Retinal pigment epithelial cell (primary cell): ENCODE measurements around the gene XXYLT1.

Source experiments
- DNase-seq: peaks from one replicate; pipeline ENCODE4 v3.0.0-alpha.2; 2010; ENCODE audit warnings: low read depth
- H3K4me3 ChIP-seq: 2 replicates; pipeline ENCODE4 v1.5.1; 2011; ENCODE audit warnings: mild to moderate bottlenecking, low read length, control low read depth, moderate library complexity
- TF ChIP-seq, protein P1 (sequence below): conservative IDR thresholded peaks from 2 replicates; pipeline ENCODE4 v1.5.1; 2011; ENCODE audit warnings: low read depth, low read length, control low read depth, inconsistent platforms

XXYLT1 gene

DNA sequence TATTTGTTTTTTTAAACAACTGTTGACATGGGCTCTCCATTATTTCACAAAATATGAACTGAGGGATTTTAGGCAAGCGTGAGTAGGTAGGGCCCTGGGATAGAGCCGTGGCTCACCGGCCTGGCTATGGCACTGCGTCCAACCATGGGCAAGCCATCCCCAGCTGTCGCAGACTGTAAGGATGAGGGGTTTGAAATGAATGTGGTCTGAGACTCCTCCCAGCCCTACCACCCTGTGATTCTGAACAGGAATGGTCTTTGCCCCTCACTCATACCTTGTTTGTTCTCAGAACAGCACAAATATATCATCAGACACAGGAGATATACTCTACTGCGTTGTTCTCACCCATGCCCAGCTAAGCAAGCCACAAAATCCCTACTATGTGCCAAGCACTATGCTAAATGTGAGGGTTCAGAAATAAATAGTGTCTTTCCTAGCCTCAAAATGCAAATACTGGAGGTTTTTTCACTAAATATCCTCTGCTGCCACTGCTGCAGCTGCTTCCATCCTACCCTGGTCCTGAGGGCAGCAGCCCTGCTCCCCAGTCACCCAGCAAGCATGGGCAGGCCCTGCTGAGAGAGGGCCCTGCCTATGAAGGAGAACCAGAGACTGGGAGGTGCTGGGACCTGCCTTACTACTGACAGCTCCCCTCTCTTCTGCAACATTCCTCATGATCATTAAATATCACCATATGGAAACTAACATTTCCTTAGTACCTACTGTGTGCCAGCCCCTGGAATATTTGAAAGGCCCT lies 102.8 kb downstream of the XXYLT1 start:
- no peak overlapping the region for H3K4me3 ChIP-seq
- no peak for DNase-seq
- TF ChIP-seq, protein P1, sequence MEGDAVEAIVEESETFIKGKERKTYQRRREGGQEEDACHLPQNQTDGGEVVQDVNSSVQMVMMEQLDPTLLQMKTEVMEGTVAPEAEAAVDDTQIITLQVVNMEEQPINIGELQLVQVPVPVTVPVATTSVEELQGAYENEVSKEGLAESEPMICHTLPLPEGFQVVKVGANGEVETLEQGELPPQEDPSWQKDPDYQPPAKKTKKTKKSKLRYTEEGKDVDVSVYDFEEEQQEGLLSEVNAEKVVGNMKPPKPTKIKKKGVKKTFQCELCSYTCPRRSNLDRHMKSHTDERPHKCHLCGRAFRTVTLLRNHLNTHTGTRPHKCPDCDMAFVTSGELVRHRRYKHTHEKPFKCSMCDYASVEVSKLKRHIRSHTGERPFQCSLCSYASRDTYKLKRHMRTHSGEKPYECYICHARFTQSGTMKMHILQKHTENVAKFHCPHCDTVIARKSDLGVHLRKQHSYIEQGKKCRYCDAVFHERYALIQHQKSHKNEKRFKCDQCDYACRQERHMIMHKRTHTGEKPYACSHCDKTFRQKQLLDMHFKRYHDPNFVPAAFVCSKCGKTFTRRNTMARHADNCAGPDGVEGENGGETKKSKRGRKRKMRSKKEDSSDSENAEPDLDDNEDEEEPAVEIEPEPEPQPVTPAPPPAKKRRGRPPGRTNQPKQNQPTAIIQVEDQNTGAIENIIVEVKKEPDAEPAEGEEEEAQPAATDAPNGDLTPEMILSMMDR = no peak

DNA sequence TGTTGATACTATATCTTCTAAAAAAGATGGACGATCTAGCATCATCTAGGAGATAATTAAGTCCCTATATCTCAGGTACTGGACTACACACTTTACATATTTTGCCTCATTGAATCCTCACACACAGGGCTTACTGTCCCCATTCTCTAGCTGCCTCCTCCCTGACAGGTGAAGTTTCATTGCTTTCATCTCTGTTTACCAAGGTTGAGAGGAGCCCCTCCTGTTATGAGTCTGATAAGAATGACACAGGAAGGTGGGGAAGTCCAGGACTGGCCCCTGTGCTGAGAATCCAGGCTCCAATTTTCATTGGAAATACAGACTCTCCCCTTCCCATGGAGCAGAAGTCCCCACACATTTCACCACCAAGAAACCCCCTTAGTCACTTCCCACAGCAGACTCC lies 105.2 kb downstream of the XXYLT1 start:
- TF ChIP-seq, protein P1 = no peak
- H3K4me3 ChIP-seq = no peak overlapping the region
- DNase-seq = no peak

DNA sequence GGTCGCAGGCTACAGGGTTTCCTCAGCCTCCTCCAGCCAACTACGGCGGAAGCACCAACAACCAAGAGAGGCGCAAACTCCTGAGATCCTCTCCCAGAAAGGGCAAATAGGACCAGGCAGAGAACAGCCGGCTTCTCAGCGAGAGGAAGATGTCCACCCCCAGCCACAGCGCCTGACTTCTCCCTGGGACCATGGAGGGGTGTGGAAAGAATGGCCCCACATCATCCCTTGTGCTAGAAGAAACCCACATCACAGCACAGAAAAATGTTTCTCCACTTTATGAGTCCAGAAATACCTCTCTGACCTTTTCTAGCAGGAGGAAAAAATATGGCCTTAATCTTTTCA lies 105.7 kb downstream of the XXYLT1 start:
- TF ChIP-seq, protein P1 = no peak
- no peak for DNase-seq
- no peak overlapping the region for H3K4me3 ChIP-seq

DNA sequence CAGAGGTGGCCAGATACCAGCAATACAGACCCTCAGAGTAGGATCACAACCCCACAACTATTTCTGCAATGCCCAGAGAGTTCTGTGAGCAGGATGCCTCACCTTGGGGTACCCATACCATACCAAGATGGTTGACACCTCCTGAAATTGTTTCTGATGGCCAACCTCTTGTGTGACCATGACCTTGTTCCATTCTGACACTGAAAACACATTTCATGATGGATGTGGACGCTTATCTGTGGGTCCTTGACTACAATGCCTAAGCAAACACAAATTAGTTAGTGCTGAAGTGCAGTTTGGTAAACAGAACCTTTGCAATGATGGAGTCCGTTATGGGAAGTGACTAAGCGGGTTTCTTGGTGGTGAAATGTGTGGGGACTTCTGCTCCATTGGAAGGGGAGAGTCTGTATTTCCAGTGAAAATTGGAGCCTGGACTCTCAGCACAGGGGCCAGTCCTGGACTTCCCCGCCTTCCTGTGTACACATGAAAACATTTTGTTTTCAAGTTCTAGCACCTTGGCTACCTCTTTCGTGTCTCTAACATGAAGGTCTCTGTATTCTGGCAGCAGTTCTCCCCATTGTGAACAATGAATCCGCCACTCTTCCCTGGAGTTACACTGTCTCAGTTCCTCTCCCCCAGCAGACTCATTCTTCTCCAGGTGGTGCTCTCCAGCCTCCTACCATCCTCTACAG lies 106.2 kb downstream of the XXYLT1 start:
- no peak for DNase-seq
- TF ChIP-seq, protein P1 = no peak

DNA sequence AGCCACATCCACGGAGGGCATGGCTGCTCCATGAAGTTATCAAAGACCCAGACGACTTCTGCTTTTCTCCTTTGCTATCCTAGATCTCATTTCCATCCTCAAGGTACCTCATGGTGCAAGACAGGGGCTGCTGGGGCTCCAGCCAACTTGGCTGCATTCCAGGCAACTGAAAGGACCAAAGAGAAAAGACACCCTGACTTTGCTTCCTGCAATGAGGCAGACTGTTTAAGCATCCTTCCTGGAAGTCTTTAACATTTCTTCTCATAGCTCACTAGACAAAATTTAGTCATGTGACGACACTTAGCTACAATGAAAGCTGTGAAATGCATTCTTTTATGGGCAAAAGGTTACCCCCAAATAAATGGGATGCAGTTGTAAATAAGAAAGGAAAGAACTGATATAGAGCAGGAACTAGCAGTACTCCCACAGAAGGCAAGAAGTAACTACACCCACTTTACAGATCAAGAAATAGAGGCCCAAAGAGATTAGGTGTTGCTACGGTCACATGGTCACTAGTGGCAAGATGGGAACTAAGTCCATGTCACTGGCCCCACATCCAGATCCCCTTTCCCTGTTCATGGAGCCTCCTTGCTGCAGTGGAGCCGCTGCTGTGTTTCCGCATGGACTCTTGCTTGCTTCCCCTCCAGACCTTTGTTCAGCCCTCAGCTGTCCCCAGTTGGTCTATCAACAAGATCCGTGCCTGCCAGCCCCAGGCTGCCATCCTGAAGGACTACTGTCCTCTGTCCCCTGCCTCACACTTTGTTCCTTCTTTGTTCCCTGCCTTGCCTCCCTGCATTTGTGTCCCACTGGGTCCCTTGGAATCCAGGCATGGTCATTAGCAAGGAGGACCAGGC lies 107.0 kb downstream of the XXYLT1 start:
- no peak overlapping the region for H3K4me3 ChIP-seq
- no peak for DNase-seq
- TF ChIP-seq, protein P1 = no peak

More for the DNA sequence above, 106.2 kb downstream of the XXYLT1 start:
- no peak overlapping the region for H3K4me3 ChIP-seq

DNA sequence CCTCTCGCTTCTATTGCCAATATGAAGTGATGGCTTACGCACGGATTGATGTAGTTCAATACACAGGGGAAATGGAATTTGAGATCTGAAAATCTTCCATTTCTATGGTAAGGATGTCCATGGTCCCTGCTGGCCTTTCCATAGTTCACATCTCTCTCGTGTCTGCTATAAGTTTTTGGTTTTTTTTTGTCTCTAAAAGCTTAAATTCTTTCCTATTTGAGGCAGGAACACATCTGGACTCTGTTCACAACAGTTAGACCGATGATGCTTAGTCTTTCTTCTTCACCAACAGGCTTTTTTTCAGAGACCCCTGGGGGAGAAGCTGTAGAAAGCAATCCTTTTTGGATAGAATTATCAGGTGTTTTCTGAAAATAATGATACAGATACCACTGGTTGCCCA lies 108.1 kb downstream of the XXYLT1 start:
- H3K4me3 ChIP-seq = no peak overlapping the region
- TF ChIP-seq, protein P1 = no peak
- no peak for DNase-seq
